Activated CD8-positive, alpha-beta memory T cell treated with anti-CD3 and anti-CD28 coated beads for 24 hours (primary cell): ENCODE data around the gene FAM200C.
"Not testable (repeated sequence)": the region's sequence is repeated elsewhere in the genome, so short reads cannot be mapped to it uniquely, and the experiment has no call there.

ENCODE experiments used
- DNase-seq: peaks from one replicate; pipeline ENCODE4 v3.0.0-alpha.2; 2020

Gene FAM200C

DNA sequence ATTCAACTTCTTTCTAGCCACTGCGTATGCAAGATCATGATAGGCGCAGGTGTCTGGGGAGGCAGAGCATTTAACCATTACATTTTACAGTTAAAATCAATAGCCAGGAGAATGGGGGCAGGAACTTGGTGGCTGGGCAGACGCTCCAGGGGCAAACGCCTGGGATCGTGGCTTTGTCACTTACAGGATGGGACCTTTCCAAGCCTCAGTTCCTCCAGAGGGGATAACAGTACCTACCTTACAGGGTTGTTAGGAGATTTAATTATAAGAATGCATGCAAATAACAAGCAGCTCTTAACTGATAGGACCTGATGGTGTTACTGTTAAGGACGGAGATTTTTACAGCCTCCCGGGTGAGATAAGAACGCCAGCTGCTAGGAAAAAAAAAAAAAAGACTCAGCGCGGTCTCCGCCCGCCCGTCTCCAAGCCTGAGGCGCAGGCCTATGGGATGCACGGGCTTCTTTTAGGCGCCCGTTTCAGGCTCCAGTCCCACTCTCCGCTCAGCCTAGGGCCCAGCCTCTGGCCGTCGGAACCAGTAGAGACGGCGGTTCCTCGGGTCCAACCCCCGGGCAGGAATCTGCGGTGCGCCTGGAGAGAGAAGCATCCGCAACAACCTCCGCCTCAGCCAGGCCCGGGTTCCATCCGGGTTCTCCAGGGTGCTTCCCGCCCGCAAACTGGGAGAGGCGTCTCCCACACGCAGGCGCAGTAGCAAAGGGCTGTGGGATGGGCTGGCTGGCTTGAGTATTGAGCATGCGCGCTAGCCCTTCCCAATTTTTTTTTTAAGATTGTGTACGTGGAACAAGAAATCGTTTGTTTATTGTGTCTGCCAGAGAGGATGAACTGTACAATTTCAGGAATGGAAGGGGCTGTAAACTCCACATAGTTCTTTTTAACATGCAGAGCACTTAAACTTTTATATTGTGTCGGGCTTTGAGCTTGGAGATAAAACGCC is at the start of gene FAM200C:
Gene FAM200C (minus strand): TSS at position 653 of the 952 bp plus-strand sequence. CDS start 4,564 bp downstream, outside the sequence.
- peak; percentile 87 for DNase-seq

DNA sequence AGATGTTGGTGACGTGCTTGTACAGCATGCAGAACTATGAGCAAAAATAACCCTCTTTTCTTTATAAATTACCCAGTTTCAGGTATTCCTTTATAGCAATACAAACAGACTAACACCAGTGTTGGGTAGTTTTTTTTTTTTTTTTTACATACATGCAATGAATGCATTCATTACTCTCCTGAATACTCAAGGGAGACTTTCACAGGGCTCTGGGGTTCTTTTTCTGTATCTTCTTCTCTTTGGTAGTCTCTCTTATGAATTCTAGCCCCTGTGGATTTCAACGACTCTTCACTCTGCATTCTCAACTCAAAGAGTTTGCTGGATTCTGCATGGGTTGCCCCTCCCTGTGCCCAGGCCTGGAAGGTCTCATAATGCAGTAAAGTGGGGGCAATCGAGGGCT is 49.6 kb upstream of the FAM200C start:
- no peak for DNase-seq

DNA sequence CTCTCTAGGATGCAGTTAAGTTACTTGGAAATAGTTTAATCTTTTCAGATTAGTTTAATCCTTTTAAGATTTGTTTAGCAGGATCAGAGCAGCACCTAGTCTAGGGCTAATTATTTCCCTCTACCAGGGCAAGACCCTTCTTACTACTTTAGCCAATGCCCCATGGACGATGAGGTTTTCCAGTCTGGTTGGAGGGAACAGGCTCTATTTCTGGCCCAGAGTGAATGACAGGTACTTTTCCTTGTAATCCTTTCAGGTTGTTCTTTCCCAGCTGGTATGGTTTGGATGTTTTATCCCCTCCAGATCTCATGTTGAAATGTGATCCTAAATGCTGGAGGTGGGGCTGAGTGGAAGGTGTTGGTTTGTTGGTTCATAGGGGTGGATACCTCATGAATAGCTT is 49.0 kb upstream of the FAM200C start:
- no peak for DNase-seq

DNA sequence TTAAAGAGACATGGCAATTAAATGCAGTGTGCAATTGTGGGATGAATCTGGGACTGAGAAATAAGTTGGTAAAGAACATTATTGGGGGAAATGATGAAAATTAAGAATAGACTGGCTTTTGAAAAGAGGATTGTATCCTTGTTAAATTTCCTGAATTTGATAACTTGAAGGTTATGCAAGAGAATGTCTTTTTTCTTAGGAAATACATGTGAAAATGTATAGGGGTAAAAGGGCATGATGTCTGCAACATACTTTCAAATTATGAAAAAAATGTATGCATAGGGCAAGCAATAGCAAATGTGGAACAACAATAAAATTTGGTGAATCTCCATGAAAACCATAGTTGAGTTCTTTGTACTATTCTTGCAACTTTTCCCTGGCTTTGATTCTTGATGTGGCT is 45.9 kb upstream of the FAM200C start:
- no peak for DNase-seq

DNA sequence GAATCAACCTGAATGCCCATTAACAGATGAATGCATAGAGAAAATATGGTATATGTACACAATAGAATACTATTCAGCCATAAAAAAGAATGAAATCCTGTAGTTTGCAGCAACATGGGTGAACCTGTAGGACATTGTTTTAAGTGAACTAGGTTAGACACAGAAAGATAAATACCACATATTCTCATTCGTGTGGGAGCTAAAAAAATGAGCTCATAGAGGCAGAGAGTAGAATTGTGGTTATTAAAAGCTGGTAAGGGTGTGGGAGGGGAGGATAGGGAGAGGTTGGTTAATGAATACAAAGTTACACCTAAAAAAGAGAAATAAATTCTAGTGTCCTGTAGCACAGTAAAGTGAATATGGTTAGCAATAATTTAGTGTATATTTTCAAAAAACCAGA is 45.3 kb upstream of the FAM200C start:
- DNase-seq, result no peak

DNA sequence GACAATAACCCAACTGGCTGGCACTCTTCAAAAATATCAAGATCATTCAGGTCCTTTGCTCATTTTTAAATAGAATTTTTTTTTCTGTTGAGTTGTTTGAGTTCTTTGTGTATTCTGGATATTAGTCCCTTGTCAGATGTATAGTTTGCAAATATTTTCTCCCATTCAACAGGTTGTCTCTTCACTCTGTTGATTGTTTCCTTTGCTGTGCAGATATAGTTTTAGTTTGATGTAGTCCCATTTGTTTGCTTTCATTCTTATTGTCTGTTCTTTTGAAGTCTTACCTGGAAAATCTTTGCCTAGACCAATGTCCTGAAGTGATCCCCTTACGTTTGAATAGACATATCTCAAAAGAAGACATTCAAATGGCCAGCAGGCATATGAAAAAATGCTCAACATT is 44.6 kb upstream of the FAM200C start:
- DNase-seq, result no peak

DNA sequence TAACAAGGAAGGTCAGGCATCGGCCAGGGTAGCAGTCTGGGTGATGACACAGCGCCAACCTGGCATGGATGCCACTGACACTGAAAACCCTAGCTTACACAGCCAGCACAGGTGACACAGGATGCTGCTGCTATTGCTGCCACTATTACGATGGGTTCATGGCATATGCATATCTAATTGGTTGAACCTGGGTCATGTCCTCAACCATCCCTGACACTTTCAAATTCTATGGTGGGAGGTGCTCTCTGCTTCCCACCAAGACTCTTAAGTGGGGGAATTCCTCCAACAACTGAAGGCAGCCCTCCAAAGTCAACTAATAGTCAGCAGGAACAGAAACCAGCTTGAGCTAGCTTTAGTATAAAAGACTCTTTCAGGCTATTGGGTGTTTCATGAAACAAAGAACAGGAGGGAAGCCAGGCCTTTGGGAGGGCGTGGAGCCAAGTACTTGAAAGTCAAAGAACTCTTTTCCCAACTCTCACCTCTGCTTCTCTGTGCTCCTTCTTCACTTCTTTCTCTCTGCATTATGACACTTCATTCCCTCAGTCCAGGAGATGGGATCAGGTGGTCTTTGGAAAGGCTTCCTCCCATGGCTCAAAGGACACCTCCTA is 43.1 kb upstream of the FAM200C start:
- no peak for DNase-seq

DNA sequence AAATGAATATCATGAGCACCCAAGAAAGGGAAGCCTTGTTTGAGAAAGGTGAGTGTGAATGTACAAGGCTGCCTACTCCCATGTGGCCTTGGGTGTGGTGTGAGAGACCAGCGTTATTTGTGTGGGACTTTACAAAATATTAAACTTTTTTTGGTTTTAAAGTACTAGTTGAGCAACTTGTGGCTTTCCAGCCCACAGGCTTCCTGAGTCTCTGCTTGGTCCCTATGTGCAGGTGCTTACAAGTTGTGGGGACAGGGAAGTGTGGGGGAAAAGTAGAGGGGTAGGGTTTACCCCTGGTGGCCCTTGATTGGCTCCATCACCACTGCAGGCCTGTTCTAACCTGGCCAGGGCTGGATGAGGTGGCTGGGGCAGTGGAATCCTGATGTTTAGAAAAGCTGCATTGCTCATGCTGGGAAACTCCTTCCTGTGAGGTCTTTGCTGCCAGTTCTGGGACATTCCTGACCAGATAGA is 41.5 kb upstream of the FAM200C start:
- no peak for DNase-seq

DNA sequence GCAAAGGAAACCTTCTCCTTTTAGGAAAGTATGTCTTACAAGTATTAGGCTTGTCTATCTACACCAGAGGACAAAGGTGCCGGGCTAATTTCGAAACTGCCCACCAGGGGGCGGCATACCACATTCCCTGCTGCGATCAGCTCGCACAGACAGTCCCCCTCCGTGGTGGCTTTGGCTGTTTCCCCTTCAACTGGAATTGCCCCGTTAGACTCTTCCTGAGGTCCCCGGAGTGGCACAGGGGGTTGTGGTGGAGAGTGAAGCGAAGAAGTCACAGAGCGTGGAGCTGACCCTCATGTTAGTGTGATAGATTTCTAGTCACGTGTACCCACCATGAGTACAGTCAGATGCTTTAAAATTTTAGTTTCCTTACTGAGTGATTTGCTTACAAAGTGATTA is 39.3 kb upstream of the FAM200C start:
- peak; percentile 98 for DNase-seq

DNA sequence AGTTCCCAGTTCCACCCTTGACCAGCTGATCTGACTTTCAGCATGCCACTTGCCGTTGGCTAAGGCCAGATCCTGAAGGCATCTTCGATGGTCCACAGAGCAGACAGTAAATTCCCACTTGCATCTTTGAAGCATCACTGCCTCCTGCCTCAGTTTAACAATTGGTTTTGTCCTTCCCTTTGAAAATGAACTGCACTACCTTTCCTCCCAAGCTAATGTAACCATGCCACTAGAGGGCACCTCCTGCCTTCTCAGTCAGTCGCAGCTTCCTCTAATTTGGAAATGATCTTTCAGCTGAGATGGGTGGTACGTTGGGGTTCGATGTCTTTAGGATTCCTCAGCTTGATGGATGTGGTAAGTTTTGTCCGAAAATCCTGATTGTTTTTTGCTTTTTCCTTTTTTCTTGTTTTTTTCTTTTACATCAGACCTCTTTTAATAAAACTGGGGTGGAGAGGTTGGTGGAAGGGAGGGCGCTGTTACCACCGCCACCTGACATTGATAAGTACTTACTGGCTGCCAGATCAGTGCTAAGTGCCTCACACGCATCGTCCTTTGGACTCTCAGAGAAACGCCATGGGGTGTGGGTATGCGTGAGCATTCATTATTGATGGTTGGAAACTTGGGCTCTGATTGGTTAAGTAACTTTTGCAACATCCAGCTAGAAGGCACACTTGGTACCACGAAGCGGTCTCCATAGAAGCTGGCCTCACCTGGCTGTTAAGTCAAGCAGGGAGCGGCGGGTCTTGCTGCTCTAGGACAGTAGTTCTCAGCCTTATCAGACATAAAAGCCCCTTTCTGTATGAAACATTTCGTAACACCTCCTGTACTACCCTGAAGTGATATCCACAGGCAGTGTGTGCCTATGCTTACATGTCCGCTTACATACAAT is 38.7 kb upstream of the FAM200C start:
- DNase-seq, result peak; percentile 81

DNA sequence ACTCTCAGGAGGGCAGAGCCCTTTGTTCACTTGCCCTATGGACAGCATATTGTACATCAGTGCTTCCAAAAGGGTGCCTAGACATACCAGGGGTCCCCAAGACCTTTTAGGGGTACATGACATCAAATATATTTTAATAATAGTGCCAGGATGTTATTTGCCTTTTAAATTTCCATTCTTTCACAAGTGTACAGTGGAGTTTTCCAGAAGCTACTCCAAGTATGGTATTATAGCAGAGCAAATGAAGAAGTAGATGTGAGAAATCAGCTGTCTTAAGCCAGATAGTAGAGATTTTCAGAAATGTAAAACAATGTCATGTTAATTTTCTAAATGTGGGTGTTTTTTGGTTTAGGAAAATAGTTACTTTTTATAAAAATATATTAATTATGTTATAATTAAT is 37.4 kb upstream of the FAM200C start:
- DNase-seq, result no peak

DNA sequence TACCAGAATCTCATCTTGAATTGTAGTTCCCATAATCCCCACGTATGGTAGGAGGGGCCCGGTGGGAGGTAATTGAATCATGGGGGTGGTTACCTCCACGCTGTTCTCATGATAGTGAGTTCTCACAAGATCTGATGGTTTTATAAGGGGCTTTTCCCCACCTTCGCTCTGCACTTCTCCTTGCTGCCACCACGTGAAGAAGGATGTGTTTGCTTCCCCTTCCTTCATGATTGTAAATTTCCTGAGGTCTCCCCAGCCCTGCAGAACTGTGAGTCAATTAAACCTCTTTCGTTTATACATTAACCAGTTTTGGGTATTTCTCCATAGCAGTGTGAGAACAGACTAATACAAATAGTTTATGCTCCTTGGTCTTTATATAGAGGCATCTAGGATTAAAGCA is 36.8 kb upstream of the FAM200C start:
- DNase-seq, result not testable (repeated sequence)

DNA sequence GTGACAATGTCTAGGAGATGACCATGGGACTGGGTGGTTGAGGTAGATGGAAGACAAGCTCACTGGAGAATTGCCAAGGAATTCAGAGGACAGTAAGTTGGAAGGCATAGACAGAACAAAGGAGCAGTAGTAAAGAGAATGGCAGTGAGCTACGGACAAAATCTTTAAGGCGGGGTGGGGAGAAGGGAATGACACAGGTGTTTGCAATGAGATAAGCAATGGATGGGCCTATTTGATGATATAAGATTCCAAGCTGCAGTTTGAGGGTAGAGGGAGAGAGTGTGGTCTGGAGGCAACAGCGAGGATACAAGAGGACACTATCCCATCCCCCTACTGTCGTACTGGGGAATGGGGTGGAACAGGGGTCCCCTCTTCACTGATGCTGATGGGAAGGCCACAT is 36.2 kb upstream of the FAM200C start:
- DNase-seq, result no peak

DNA sequence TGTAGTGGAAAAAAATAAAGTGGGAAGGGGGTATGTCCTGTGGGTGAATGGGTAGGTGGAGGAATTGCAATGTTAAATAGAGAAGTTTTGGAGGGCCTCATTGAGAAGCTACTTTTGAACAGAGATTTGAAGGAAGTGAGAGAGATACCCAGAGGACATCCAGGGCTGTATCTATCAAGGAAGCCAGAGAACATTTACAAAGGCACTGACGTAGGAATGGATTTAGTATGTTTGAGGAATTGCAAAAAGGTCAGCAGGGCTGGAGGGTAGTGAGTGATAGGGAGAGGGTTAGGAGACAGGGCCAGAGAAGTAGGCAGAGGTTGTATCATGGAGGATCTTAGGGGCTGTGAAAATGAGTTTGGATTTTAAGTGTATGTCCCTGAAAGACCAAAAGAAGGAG is 35.7 kb upstream of the FAM200C start:
- DNase-seq, result no peak

DNA sequence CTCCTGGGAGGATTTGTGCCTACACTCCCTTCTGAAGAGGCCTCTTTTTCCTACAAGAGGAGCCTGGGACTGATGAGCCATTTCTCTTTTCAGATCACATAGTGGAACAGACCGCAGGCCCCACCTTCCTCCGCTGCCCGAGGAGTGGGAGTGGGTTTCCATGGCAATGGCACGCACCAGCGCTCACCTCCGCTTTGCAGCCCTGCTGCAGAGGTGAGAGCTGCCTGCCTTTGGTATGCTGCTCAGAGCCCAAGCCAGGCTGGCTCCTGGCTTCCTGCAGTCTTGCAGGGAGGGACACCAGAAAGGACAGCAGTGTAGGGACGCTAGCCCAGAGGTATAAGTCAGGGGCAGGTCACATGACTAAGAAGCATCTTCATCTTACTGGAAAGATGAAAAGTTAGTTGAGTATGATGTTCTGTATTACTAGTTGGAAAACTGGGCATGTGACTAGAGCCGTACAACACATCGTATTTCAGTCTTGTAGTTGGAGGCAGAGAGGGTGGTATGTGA is 34.2 kb upstream of the FAM200C start:
- no peak for DNase-seq

DNA sequence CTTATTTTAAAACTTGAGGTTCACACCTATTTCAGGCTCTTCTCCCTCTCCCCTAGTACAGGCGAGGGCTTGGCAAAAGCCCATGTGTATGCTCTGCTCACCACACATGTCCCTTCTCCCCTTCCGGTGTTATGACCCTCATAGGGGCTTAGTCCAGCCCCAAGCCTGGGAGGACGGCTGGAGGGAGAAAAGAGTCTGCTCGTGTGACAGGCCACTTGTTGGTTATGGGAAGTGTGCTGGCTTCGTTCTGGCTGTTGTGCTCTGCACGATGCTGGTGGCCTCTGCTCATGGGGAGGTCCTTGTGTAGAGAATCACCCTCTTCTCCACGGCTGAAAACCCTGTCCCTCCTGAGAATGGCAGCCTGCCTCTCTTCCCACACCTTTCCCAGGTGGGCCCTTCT is 32.9 kb upstream of the FAM200C start:
- no peak for DNase-seq

DNA sequence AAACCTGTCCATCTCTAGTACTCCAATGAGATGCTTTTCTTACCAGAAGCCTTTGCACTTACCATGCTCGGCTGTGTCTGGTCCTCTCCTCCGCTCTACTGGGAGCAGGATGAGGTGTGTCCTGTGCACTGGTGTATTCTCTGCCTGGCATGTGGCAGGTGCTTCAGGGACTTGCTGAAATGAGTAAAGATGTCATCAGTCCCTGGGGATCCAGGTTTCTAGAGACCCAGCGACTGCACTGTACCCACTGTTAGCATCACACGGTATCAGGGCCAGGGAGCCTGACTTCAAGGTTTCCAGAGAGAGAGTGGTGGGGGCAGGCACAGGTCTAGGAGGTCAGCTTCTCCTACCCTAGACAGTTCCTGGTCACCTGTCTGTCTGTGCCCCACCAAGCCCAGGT is 32.3 kb upstream of the FAM200C start:
- no peak for DNase-seq

DNA sequence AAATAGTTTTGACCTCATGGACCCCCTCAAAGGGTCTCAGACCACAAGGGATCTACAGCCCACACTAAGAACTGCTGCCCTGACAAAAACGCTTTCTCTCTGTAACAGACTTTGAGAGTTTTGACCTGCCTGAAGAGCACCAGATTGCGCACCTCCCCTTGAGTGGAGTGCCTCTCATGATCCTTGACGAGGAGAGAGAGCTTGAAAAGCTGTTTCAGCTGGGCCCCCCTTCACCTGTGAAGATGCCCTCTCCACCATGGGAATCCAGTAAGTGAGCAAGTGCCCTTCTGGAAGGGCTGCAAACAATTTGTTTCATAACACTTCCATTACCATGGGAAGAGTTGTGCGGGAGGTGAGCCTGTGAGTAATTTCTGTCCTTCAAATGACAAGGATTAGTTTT is 27.8 kb upstream of the FAM200C start:
- DNase-seq, result no peak

DNA sequence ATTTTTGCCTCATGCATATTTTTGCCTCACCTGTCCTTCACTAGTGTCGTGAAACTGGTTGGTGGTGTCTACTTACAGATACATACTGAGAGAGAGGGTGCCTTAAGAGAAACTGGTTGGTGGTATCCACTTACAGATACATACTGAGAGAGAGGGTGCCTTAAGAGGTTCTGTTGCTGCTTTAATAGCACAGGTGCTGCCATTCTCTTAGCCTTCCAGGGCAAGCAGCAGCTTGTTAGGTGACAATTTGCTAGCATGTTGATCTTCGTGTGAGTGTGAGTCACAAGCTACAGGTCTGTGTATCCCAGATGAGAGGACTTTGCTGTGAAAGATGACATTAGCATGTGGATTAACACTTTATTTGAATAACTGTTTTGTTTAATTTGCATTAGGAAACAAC is 23.2 kb upstream of the FAM200C start:
- no peak for DNase-seq

DNA sequence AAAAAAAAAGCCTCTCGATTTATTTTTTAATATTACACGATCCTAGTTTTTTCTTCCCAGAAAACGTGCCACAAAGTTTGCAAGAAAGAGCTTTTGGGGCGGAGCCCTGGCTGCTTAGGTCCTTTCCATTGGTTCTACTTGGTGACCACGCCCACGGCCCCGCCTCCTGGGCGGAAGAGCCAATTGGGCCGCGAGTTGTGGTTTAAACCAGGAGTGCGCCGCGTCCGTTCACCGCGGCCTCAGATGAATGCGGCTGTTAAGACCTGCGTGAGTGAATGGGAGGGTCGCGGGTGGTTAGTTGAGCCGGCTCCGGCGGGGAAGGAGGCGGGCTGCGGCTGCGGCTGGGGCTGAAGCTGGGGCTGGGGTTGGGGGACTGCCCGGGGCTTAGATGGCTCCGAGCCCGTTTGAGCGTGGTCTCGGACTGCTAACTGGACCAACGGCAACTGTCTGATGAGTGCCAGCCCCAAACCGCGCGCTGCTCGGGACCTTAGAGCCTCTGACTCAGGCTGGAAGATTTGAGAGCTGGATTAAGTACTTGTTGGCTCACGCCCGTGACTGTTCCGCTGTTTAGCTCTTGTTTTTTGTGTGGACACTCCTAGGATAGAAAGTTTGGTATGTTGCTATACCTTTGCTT is 21.9 kb upstream of the FAM200C start, which contains the start of gene PTTG1:
Gene PTTG1 (plus strand): TSS at position 231 of the 634 bp plus-strand sequence. CDS start 458 bp downstream, outside the sequence.
- peak; percentile 93 for DNase-seq

DNA sequence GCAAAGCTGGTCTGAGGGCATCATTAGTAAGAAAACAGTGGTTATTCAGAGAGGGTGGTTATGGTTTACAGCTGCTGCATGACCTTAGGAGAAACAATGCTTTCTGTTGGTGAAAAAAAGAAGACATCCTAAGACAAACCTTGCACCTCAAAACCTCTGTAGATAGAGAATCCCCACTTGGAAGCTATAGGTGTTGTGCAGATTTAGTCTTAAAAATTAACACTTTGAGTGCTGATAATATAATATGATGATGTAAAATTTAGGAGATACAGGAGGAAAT is 20.4 kb upstream of the FAM200C start:
- no peak for DNase-seq

DNA sequence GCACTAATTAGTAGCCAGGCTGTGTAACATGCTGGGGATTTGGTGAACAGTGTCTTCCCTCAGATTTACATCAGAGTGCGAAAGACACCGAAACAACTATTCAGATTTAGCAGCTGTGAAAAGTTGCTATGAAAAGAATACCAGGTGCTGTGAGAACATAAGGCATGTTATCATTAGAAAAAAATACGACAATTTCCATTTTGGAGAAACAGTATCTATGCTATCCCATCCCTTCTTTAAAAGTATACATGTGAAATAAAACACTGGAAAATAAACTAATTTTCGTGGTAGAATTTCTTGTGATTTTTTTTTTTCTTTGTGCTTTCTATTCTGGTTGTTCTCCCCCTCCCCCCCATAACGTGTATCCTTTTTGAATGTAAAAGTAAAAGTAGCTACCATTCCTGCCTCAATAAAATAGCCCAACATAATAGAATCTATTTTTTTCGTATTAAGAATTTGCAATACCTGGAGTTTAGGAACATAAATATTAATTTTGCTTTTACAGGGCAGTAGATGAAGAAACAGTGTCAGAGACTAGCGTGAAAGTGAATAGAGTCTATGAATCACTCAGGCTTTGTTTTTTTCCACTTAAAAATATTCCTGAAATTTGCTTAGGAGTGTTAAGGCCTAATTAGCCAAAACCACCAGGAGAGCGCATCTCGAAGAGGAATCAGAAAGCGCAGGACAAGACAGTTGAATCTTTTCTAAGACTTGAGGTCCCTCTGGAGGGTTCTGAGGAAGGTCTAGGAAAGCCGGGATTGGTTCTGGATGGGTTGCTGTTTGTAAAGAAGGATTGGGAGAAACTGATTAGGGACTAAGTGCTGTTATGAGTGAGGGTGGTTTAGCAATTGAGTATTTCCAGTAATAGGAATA is 19.8 kb upstream of the FAM200C start:
- DNase-seq, result no peak
